Kidney epithelial cell (primary cell): ENCODE measurements around the gene FASN. TPM values are rescaled to one million over a fixed set of nuclear protein-coding genes. Genes with fewer than 3 reads are reported as not detected.

Source experiments
- DNase-seq: peaks from one replicate; pipeline ENCODE4 v3.0.0-alpha.2; 2010; ENCODE audit warnings: low read depth
- H3K27me3 ChIP-seq: 2 replicates; pipeline ENCODE4 v1.6.0; 2011; ENCODE audit warnings: low read length; ENCODE audit not compliant: control insufficient read depth, insufficient read depth
- H3K36me3 ChIP-seq: 2 replicates; pipeline ENCODE4 v1.5.1; 2011; ENCODE audit warnings: low read length; ENCODE audit not compliant: control insufficient read depth, insufficient read depth
- H3K4me3 ChIP-seq: 2 replicates; pipeline ENCODE4 v1.5.1; 2011; ENCODE audit warnings: low read depth, mild to moderate bottlenecking, control low read depth, low read length
- CTCF ChIP-seq: IDR thresholded peaks from 2 replicates; pipeline ENCODE4 v1.5.1; 2011; ENCODE audit warnings: mild to moderate bottlenecking, moderate library complexity, low read length, control low read depth, inconsistent platforms; ENCODE audit not compliant: insufficient read depth, poor library complexity, severe bottlenecking
- total RNA-seq: library from RNA; depleted of rRNA; stranded (reverse); fragments of >200 nt; gene quantifications from 2 replicates; pipeline ENCODE4 v1.2.3, GENCODE V29; 2015

FASN gene
- total RNA-seq, 1 donor from 2014 or later = 202 TPM

- no peak for DNase-seq
- TF ChIP-seq CTCF = no peak
- peaks cover 4% of the 10 kb centered on the region for H3K36me3 ChIP-seq
- no peaks in the 10 kb centered on the region for H3K27me3 ChIP-seq
- no peak overlapping the region for H3K4me3 ChIP-seq
Measured at GRCh38 chr17:82076018-82076784, 21.8 kb downstream of the FASN start.

DNA sequence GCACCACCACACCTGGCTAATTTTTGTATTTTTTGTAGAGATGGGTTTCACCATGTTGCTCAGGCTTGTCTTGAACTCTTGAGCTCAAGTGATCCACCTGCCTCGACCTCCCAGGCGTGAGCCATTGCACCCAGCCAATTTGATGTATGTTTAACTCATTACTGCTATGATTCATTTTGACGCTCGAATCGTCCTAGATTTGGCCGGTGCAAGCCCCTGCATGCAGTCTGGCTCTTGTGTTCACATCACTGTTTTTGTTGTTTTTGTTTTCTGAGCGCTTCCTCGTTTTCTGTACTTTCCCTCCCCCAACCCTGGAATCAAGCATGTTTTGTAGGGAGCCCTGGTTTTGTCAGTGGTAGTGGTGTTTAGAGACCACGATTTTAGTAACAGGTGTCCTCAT lies 24.6 kb downstream of the FASN start:
- DNase-seq = no peak
- Histone ChIP-seq H3K4me3 (no peak overlapping the region), H3K36me3 (no peaks in the 10 kb centered on the region), H3K27me3 (no peaks in the 10 kb centered on the region)
- TF ChIP-seq CTCF = no peak

GRCh38 chr17:82072827-82073226 lies 25.2 kb downstream of the FASN start:
- Histone ChIP-seq H3K27me3 (no peaks in the 10 kb centered on the region), H3K36me3 (no peaks in the 10 kb centered on the region), H3K4me3 (no peak overlapping the region)
- no peak for DNase-seq
- TF ChIP-seq CTCF = no peak

DNA sequence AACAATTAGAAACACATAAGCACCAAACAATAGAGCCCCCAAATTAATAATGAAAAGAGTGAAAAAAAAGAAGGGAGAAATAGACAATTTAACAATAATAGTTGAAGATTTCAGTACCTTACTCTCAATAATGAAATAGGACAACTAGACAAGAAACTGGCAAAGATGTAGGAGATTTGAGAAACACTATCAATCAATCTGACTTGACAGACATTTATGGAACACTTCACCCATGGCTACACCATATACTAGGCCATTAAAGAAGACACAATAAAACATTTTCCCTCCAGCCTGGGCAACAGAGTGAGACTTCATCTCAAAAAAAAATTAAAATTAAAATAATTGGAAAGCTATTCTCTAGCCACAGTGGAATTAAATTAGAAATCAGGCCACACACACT lies 27.4 kb downstream of the FASN start:
- DNase-seq = no peak
- no peak overlapping the region for H3K4me3 ChIP-seq

DNA sequence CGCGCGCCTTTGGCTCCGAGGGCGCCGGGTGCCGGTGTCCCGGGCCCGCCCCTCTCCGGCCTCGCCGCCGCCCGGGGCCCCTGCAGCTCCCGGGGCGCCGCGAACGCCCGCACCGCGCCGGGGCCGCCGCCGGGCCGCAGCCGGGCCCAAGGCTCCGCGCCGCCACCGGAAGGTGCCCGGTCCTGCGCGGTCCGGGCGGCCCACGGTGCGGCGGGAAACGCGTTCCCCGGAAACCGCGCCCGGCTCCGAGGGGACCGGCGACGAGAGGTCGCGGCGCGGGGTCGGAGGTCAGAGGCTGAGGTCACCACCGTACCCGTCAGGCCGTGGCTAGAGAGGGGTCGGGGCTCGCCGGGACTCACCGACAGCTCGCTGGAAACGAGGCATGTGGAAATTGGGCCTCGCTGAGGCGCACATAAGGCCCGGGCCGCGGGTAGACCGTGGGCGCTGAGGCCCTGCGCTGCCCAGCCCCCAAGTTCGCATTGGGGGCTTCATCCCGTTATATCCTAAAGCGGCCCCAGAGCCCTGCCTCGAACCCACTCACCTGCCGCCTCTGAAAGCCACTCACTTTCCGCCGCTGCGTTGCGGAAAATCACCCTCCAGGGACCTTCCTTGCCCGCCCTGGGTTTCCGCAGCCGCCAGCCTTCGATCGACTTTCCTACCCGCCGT lies 32.3 kb downstream of the FASN start, which contains the start of gene DUS1L:
DUS1L (minus strand) TSS at position 167 of the 666 bp plus-strand sequence. CDS start 745 bp downstream, outside the sequence.
- H3K4me3 ChIP-seq = peak within 1 kb of the TSS; percentile 92
- H3K36me3 ChIP-seq = no peaks in the 10 kb centered on the region
- DNase-seq = no peak
- H3K27me3 ChIP-seq = no peaks in the 10 kb centered on the region
- no peak for TF ChIP-seq CTCF

More for the DNA sequence above, 27.4 kb downstream of the FASN start:
- no peaks in the 10 kb centered on the region for H3K27me3 ChIP-seq
- H3K36me3 ChIP-seq = no peaks in the 10 kb centered on the region
- TF ChIP-seq CTCF = no peak
